Measurements from ENCODE around the gene UST.
"Not testable (repeated sequence)": the region's sequence is repeated elsewhere in the genome, so short reads cannot be mapped to it uniquely, and the experiment has no call there.

UST gene

DNA sequence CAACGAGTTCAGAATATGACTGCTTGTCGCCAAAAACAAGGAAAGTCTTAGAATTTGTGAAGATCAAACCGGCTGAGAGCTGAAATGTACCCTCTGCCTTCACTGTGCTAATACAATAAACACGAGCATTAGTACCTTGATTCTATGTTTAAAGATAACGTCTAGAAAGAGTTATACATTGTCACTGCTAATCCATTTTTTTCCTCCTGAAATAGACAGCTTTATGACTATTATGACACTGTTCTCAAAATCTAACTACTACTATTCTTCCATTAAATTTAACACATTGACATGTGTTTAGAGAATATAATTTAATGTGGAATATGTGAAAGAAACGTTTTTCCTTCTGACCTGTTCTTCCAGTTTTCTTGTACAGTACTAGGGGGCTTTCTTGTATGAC, 204.8 kb downstream of the UST start:
- no peak for DNase-seq (ENCODE audit: low read depth)

DNA sequence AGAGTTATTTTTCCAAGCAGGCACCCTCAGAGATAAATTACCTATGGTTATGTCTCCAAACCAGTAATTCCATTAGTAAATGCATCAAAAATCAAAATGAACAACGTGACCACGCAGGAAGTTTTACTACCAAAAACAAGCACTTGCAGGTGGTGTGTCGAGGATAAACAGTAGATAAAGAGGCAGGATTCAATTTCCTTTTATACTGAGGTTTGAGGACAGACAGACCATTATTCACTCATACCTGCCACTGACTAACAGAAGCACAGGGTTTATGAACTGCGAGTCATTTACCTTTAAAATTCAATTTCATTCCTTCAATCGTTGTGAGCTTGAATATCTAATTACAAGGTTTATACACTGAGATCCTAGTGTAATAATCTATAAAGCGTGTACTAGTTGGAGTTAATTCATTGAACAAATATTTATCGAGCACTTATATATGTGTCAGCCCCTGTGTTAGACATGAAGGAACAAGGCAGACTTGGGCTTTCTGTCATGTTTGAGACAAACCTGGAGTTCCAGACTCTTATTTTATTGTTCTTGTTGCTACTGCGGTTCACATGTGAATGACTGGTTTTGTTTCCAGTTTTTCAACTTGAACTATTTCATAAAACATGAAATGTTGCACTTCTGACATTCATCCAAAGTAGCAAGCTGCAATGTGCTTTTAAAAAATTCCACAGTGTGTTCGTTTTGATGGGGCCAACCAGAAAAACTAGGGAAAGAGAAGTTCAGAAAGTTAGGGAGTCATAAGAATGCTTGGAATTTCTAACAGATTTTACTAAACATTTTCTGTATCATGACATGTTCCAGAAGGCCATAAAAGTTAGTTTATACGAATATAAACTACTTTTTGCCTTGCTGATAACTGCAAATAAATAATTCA, 205.6 kb downstream of the UST start:
- DNase-seq (ENCODE audit: low read depth): no peak

DNA sequence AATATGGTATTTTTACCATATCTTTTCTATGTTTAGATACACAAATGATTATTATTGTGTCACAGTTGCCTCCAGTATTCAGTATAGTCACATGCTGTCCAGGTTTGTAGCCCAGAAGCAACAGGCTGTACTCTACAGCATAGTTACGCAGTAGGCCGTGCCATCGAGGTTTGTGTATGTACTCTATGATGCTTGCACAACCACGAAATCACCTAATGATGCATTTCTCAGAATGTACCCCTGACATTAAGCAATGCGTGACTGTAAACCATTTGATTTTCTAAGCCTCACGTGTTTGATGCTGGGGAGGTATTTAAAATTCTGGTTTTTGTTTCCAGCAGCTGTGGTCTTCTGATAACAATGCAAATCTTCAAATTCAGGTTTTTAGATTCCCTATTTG, 207.6 kb downstream of the UST start:
- no peak for DNase-seq (ENCODE audit: low read depth)

DNA sequence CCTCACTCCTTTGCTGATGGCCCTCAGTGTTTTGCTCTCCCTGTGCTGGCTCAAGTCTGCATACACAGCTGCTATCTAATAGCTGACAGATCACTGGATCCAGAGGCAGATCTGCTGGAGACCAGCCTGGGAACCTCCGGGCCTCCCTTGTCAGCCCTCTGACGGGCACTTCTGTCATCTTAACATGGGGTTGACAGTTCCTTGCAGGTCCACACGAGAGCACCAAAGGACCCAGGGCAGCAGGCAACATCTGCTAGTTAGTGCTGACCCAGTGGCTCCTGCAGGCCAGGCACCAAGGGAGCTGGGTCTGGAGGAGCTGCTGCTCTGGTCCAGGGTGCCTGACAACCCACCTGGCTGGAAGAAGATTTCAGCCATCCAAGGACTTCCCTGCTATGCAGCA, 208.1 kb downstream of the UST start:
- DNase-seq (ENCODE audit: low read depth): no peak

DNA sequence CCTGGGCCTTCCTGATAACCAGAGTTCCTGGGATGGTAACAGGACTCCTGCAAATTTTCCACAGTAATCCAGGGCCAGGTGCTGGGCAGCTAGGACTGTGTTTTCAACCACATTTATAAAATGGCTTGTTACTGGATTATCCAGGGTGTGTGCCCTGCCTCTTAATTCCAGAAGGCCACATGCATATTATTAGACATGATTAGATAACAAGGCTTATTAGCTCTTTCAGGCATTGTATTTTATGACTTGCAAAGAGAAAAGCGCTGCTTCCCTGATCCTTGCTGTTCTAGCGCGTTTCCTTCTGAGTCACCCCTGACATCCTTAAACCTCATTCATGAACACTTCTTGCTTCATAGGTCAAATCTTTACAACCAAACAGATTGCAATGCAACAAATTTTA, 208.6 kb downstream of the UST start:
- no peak for DNase-seq (ENCODE audit: low read depth)

DNA sequence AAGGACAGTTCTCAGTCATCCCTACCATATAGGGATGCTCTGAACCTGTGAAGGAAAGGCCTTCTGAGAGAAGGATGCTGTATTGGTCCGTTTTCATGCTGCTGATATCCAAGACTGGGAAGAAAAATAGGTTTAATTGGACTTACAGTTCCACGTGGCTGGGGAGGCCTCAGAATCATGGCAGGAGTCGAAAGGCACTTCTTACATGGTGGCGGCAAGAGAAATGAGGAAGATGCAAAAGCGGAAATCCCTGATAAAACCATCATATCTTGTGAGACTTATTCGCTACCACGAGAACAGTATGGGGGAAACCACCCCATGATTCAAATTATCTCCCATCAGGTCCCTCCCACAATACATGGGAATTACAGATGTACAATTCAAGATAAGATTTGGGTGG, 209.3 kb downstream of the UST start:
- not testable (repeated sequence) for DNase-seq (ENCODE audit: low read depth)

DNA sequence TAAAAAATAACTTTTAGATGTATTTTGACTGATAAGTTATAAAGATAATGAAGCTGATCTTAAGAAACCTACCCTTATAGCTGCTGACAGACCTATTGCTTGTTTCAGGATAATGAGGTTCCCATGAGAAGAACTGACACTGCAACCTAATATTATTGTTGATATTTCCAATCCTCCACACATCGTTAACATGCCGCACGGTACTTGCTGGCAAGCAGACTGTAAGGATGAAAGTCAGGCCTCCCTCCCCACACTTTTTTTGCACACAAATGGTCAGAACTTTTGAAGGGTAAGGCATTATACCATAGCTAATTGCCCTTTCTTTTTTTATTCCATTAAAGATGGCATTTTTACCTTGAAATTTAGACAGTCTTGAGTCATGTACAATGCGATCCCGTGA, 210.9 kb downstream of the UST start:
- DNase-seq (ENCODE audit: low read depth): no peak

DNA sequence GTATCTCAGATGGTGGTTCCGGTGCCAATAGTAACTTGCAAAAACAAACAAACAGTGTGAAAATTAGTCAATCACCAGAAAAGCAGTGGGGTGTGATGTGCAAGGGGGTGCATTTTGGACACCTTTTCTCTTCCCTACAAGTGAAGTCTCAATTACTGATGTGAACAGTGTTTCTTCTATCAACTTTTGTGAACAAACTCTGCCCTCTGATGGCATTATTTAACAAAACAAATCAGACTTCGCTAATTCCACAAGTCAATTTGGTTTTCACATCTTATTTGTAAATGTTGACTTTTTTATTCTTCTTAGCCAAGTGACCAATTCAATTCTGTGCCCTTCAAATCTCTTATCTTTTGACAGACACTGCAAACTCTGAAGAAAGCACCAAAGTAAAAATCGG, 212.2 kb downstream of the UST start:
- DNase-seq (ENCODE audit: low read depth): no peak

DNA sequence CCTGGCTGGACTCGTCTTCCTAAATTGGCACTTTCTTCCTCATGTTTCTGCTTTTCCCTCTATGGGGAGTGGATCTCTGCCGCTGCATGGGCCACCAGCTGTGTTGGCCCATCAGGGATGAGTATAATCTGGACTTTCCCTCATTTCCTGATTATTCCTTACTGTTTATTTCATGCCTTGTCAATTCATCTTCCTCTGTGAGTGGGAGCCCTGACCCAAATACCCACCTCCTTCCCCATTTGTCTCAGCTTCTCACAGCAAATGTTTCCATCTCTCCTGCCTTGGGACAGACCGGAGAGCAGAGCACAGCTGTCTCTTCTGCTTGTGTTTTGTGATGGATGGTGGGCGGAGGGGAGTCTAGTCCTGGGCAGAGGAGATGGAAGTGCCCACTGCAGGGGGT, 212.7 kb downstream of the UST start:
- DNase-seq (ENCODE audit: low read depth): no peak

DNA sequence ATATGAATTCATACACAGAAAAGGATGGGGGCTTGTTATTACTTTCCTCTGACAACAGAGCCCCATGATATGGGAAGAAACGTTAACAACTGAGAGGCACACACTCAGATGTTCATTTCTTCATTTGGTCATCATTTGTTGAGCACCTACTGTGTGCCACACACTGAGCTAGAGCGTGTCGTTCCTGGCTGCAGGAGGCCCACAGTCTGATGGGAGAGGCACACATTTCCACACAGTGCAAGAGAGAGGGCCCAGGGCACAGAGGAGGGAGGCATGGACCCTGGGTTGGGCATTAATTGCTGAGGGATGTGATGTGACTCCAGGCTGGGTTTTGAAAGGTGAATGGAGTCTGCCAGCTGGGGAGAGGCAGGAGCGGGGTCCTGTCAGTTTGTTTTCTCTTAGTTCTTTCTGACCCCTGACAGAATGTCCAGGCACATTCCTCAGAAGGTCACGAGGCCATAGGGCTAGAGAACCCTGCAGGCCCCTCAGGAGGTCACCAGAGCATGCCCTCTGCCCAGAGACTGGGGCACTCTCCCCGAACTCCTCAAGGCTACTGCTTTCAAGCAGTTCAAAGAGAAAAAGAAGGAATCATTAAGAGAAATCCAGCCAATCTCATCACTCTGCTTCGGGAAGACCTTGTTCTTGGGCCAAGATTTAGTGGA, 216.2 kb downstream of the UST start:
- DNase-seq (ENCODE audit: low read depth): no peak

DNA sequence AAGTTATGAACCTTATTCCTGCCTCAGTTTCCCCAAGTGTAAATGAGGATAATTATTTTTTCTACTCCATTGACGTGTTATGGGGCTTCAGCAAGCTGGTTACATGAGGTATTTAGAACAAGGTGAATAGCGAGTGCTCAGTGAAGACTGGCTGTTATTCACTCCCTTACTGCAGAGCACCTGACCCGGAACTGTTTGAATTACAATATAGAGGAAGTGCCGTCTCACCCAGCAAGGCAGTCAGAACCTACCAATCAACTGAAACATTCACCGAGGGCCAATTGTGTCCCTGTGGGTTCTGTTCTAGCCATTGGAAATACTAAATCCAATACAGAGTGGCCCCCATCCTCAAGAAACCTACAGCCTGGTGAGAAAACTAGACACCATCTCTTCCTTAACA, 216.9 kb downstream of the UST start:
- DNase-seq (ENCODE audit: low read depth): no peak

DNA sequence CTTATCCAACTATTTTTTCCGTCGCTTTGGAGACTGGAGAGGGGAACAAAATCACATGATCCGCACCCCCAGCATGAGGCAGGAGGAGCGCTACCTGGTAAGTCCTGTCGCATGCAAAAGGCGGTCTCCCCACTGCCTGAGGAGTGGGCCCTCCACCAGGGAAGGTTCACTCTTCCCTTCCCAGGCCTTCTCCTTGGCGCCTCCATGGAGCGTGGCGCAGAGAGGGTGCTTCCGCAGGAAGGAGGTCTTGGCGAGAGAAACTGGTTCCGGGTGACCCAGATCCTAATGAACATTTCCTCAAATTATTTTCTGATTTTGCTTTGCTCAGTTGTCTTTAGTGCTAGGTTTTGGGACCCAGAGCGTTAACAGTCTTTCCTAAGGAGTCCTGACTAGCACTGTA, 217.6 kb downstream of the UST start:
- no peak for DNase-seq (ENCODE audit: low read depth)

DNA sequence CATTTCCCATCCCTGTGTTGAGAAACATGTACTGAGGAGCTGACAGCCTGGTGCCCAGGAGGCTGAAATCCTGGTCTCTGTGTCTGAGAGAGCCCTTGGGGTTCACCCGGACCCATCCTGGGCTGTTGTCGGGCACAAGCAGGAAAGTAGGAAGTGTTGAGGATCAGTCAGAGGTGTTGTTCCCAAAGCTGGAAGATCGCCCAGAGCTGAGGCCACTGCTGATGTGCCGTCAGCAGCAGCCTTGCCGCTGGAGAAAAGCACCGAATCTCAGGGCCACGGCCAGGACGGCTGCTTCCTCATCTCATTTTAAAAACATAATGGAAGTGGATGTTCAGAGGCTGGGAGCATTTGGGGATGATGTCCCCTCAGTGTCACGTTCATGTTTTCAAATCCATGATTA, 218.5 kb downstream of the UST start:
- no peak for DNase-seq (ENCODE audit: low read depth)

DNA sequence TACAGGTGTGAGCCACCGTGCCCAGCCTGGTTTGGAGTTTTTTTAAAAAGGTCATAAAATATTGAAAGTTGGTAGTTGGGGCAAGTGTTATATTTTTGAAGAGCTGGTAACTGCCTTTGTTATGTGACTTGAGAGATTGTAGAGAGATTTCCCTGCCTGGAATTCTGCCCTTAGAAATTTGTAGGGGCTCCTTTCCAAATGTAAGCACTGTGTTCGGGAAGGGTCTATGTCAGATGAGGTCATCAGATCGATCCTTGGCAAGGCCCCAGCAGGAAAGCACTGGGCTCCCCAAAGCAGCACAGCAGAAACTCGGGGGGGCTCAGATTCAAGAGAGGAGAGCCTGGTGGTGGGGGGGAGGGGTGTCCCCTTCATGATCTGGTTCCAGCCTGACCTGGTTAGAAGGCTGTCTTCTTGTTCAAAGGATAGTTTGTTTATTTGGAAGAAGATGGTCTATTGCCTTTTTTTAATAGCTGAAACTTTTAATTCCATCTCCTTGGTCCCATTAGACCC, 220.2 kb downstream of the UST start:
- no peak for DNase-seq (ENCODE audit: low read depth)

DNA sequence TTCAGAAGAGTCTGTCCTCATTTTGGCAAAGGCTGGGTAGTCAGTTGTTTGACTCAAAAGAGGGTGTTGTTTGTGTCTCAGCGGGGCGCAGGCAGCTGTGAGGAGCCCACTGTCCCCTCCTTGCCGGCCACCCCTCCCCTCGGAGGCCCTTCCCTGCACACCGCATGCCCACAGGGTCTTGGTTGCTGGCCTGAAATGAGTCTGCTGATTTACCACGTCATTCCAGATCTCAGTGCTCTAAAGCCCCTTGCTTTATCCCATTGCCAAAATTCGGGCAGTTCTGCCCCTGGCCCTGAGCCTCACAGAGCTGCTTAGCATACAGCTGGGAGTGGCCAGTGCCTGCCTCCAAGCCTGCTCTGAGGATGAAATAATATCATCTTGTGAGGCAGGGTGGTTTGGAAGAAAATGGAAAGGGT, 220.7 kb downstream of the UST start:
- DNase-seq (ENCODE audit: low read depth): no peak

DNA sequence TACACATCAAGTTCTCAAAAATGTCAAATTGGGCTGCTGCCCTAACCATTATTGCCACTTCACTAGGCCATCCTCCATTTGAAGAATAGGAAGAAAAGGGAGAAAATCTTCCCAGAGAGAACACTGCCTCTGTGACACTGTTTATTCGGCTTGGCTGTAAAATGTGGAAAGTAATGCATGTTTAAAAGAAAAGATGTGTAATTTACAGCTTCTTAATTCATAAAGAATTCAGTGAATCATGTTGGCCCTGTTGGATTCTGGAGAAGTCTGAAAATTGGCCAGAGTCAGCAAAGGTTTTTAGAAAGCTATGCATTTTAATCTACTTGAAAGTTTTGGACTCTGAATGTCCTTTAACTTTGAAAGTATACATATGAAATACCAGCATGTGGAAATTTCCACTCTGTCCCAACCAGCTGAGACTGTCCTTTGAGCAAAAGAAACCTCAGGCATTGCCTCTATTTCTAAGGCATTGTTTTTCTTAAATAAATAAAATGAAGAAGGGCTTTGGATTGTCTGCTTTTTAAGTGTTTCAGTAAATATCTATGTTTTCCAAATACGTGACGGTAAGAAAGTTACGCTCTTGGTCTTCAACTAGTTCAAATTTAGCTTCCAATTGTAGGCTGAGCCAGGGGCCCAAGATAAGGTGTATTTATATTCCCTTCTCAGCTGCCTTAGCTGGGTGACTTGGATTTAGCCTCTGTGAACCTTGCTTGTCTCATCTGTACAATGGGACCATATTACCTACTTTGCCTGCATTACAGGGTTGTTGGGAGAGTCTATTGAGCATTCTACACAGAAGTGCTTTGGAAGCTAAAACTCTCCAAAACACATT, 222.2 kb downstream of the UST start:
- no peak for DNase-seq (ENCODE audit: low read depth)

DNA sequence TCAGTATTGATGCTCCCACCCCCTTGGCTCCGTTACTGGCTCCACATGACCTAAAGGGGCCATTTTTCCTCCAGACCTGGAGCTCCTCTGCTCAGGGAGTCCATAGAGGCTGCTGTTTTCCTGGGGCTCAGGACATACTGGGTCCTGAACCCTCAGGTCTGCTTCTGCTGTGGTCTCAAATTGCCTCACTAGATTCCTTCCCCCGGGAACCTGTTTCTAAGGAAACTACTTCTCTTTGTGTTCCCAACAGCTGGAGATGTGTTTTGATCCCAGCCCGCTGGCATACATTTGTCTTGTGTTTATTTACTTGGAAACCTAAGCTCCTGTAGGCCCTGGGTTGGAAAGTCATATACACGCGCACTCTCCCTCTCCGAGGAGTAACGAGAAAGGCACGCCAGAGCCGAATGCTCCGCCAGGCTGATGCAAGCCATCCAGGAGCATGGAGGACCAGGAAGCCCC, 222.8 kb downstream of the UST start:
- no peak for DNase-seq (ENCODE audit: low read depth)

DNA sequence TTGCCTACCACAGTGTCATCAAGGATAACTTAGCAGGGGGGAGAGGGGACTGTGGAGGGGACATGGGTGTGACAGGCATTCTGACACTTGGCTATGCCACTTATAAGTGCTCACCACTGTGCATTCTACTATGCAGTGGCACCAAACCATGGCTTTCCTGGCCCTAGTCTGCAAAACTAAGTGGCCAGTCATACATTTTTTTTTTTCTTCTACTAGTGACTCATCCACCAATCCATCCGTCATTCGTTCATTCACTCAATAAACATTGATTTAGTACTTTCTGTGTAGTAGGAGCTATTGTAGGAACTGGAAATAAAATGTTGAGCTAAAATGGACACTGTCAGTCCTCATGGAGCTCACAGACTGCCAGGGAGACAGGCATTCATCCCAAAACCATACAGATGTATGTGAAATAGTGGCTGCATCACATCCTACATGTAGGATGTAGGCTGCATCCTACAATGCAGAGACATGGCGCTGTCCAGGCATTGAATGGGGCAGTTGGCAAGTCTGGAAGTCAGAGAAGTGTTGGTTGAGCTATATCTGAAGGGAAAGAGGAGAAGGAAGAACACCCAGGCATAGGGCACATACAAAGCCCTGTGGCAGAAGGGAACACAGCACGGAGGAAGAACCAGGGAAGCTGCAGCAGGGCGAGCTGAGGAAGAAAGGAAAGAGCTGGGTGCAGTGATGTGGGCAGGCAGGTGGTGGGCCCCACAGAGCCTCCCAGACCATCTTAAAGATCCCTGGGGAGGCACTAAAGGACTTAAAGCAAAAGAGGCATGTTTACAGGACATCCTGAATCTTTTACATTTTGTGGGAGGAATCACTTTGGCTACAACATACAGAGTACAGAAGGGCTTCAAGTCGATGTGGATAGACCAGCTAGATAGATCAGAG, 224.4 kb downstream of the UST start:
- DNase-seq (ENCODE audit: low read depth): no peak

DNA sequence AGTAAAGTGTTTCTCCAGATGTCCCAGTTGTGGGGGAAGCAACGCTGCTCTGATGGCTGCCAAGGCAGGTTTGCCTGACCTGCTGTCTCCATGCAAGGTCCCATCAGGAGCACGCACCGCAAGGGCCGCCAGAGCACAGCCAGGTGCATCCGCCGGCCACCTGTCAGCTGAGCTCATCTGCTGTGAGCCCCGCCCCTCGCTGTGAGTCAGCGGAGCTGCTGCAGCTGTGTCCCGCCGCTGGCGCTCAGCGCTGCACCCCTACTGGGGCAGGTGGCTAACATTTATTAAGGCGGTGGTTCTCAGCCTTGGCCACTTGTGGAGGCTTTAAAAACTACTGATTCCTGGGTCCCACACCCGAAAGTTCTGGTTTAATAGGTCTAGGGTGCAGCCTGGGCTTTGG, 225.7 kb downstream of the UST start:
- DNase-seq (ENCODE audit: low read depth): peak; percentile 2

DNA sequence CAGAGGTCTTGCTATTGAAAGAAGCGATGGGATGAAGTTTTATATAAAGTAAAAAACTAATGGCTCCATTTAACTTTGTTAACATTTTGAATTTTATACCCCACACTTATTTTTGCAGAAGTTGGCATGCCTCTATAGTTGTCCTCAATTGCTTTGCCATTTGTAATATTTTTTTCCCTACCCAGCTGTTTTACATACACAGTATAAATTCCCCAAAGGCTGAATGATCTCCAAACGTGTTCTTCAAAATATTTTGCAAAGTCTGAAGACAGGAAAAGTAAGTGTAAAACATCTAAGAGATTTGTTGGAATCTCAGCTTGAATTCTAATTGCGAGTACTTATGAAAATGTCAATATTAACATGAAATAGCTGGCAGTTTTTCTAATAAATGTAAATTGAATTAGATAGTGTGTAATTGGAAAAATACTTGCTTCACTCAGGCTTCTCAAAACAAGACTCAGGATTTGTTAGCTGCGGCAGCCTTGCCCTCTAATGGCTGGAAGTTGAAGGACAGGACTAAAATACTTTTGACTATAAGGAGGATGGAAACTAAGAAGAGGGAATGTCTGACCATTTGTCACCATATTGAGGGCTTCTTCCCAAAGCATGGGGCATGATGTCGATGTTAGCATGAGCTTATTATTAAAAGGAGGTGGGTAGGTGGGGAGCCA, 226.8 kb downstream of the UST start:
- DNase-seq (ENCODE audit: low read depth): no peak

DNA sequence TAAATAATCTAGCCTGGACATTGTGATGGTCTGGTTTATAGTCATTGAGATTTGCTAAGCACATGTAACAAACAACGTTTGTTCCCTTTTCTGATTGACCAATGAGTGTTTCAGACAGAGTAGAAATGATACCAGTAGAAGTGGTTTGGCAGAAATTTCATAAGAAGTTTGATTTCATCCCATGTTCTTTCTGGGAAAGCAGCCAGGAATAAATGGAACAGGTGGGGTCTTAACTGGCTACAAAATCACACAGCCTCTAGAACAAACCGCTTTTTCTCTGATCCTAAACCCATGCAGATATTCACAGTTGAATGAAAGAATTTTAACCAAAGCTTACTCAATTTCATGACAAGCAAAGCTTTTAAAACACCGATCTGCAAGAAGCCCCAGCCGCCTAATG, 227.5 kb downstream of the UST start:
- DNase-seq (ENCODE audit: low read depth): no peak

All from stimulated activated CD8-positive, alpha-beta memory T cell treated with anti-CD3 and anti-CD28 coated beads, Interleukin-15, amount 100 ng/mL, for 1 hour (primary cell).